ENCODE results near the gene TAF11L8. TPM values are rescaled to one million over a fixed set of nuclear protein-coding genes. Genes with fewer than 3 reads are reported as not detected.
"Not testable (repeated sequence)": the region's sequence is repeated elsewhere in the genome, so short reads cannot be mapped to it uniquely, and the experiment has no call there.

Gene TAF11L8
- total and polyA plus RNA-seq, 2 experiments from 2014 or later = not detected

DNA sequence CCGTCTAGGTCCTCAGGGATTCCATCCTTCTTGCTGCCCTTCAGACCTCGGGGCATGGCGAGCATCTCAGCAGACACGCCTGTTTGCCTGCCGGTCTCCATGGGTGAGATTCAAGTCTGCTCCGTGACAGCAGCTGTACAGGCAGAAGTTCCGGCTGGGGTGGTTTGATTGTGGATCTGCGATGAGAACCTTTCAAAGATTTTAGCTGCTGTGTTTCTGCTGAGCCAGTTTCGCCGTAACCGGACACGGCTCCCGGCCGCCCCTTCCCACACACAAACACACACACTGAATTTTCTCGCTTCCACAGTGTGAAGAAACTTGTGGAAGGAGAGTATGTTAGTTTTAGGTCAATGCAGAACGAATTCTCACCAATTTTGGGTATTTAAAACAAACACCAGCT lies 5.1 kb downstream of the TAF11L8 start, which contains the start of gene TAF11L7:
TAF11L7 (minus strand) TSS at position 101 of the 400 bp plus-strand sequence.
- not testable (repeated sequence) for H3F3A ChIP-seq (replicated peaks; ENCODE audit: low read depth); H3K9me3 Mint-ChIP-seq; H3K4me1 ChIP-seq (ENCODE audit: insufficient read depth); H3K79me2 ChIP-seq (replicated peaks; ENCODE audit: insufficient read depth); H3K9me2 ChIP-seq (ENCODE audit: insufficient read depth); H4K20me1 ChIP-seq (replicated peaks; ENCODE audit: insufficient read depth); H2AFZ ChIP-seq; H3K4me3 ChIP-seq; H3K36me3 Mint-ChIP-seq (ENCODE audit: low read depth); H3K4me3 Mint-ChIP-seq; DNase-seq (ENCODE audit: low spot score); H3K27me3 Mint-ChIP-seq (ENCODE audit: insufficient read depth, low read depth, poor library complexity); H3K36me3 ChIP-seq (ENCODE audit: insufficient read depth); H3K4me2 ChIP-seq; H3K4me1 Mint-ChIP-seq; H3K27me3 ChIP-seq (ENCODE audit: insufficient read depth); H3K27ac ChIP-seq (ENCODE audit: low read depth); H3K27ac Mint-ChIP-seq; ATAC-seq

Small RNA genes lying within 50 kb of the gene (small RNA-seq; reads per million reads assigned to genes)
- not detected for gene AC233724.3 (ENCODE audit: low replicate concordance)
- not detected for gene AC233724.6 (ENCODE audit: low replicate concordance)
- gene AC233724.7 (ENCODE audit: low replicate concordance) = not detected

Other genes with a start within 250 kb of the TAF11L8 start
- not detected in 2 replicates for gene TAF11L2, start 92.7 kb downstream of the TAF11L8 start, total RNA-seq (2014; rRNA removed; shearing (Covaris generic))
- not detected in 2 replicates for gene TAF11L2, start 92.7 kb downstream of the TAF11L8 start, polyA plus RNA-seq (2016; fragmentation: Nextera tagmentation; extraction: Ambion mirVana)
- gene TAF11L3, start 72.6 kb downstream of the TAF11L8 start, total RNA-seq (2014; rRNA removed; shearing (Covaris generic)) = not detected in 2 replicates
- gene TAF11L3, start 72.6 kb downstream of the TAF11L8 start, polyA plus RNA-seq (2016; fragmentation: Nextera tagmentation; extraction: Ambion mirVana) = not detected in 2 replicates
- gene TAF11L4, start 69.2 kb downstream of the TAF11L8 start, total RNA-seq (2014; rRNA removed; shearing (Covaris generic)) = not detected in 2 replicates
- not detected in 2 replicates for gene TAF11L4, start 69.2 kb downstream of the TAF11L8 start, polyA plus RNA-seq (2016; fragmentation: Nextera tagmentation; extraction: Ambion mirVana)
- gene TAF11L5, start 65.7 kb downstream of the TAF11L8 start, total RNA-seq (2014; rRNA removed; shearing (Covaris generic)) = not detected in 2 replicates
- gene TAF11L5, start 65.7 kb downstream of the TAF11L8 start, polyA plus RNA-seq (2016; fragmentation: Nextera tagmentation; extraction: Ambion mirVana) = not detected in 2 replicates
- gene TAF11L6, start 62.3 kb downstream of the TAF11L8 start, total RNA-seq (2014; rRNA removed; shearing (Covaris generic)) = not detected in 2 replicates
- gene TAF11L6, start 62.3 kb downstream of the TAF11L8 start, polyA plus RNA-seq (2016; fragmentation: Nextera tagmentation; extraction: Ambion mirVana) = not detected in 2 replicates
- gene TAF11L7, start 5.2 kb downstream of the TAF11L8 start, total RNA-seq (2014; rRNA removed; shearing (Covaris generic)) = not detected in 2 replicates
- gene TAF11L7, start 5.2 kb downstream of the TAF11L8 start, polyA plus RNA-seq (2016; fragmentation: Nextera tagmentation; extraction: Ambion mirVana) = not detected in 2 replicates
- gene TAF11L9, start 3.4 kb upstream of the TAF11L8 start, total RNA-seq (2014; rRNA removed; shearing (Covaris generic)) = not detected in 2 replicates
- gene TAF11L9, start 3.4 kb upstream of the TAF11L8 start, polyA plus RNA-seq (2016; fragmentation: Nextera tagmentation; extraction: Ambion mirVana) = not detected in 2 replicates
- gene TAF11L10, start 6.9 kb upstream of the TAF11L8 start, total RNA-seq (2014; rRNA removed; shearing (Covaris generic)) = not detected in 2 replicates
- gene TAF11L10, start 6.9 kb upstream of the TAF11L8 start, polyA plus RNA-seq (2016; fragmentation: Nextera tagmentation; extraction: Ambion mirVana) = not detected in 2 replicates
- 0.21 and 1.6 TPM in 2 replicates for gene TAF11L11, start 13.2 kb upstream of the TAF11L8 start, total RNA-seq (2014; rRNA removed; shearing (Covaris generic))
- not detected in 2 replicates for gene TAF11L11, start 13.2 kb upstream of the TAF11L8 start, polyA plus RNA-seq (2016; fragmentation: Nextera tagmentation; extraction: Ambion mirVana)
- not detected in 2 replicates for gene TAF11L12, start 19.4 kb upstream of the TAF11L8 start, total RNA-seq (2014; rRNA removed; shearing (Covaris generic))
- gene TAF11L12, start 19.4 kb upstream of the TAF11L8 start, polyA plus RNA-seq (2016; fragmentation: Nextera tagmentation; extraction: Ambion mirVana) = not detected in 2 replicates
- not detected in 2 replicates for gene TAF11L13, start 41.1 kb upstream of the TAF11L8 start, total RNA-seq (2014; rRNA removed; shearing (Covaris generic))
- not detected in 2 replicates for gene TAF11L13, start 41.1 kb upstream of the TAF11L8 start, polyA plus RNA-seq (2016; fragmentation: Nextera tagmentation; extraction: Ambion mirVana)
- not detected in 2 replicates for gene TAF11L14, start 43.5 kb upstream of the TAF11L8 start, total RNA-seq (2014; rRNA removed; shearing (Covaris generic))
- not detected in 2 replicates for gene TAF11L14, start 43.5 kb upstream of the TAF11L8 start, polyA plus RNA-seq (2016; fragmentation: Nextera tagmentation; extraction: Ambion mirVana)

Measured in GM23338 (cell line).